Testis (tissue), 2 donors: Measurements from ENCODE around the gene ZFR.

Source experiments
- POLR2A ChIP-seq: fragments of 450-650 bp; IDR thresholded peaks from one replicate; pipeline ENCODE4 v1.6.1; 2017; ENCODE audit warnings: antibody characterized with exemption, mild to moderate bottlenecking, moderate library complexity
- TF ChIP-seq, protein P1 (sequence below), 3 experiments: fragments of 450-650 bp in 2 of 3; fragments of 200-600 bp in 1 of 3; sonication (generic) in 1 of 3; IDR thresholded peaks; one replicate each; pipeline ENCODE4 v1.5.1; 2016 to 2019; ENCODE audit warnings: antibody characterized with exemption in 3 of 3, mild to moderate bottlenecking in 2 of 3, moderate library complexity in 1 of 3

DNA sequence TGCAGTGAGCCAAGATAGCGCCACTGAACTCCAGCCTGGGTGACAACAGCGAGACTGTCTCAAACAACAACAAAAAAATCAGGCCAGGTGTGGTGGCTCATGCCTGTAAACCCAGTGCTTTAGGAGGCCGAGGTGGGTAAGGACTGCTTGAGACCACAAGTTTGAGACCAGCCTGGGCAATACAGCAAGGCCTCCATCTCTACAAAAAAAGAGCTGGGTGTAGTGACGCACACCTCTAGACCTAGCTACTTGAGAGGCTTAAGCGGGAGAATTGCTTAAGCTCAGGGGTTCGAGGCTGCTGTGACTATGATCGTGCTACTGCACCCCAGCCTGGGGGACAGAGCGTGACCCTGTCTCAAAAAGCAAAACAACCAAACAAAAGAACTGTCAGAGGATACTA lies 91.9 kb downstream of the ZFR start:
- TF ChIP-seq, protein P1, sequence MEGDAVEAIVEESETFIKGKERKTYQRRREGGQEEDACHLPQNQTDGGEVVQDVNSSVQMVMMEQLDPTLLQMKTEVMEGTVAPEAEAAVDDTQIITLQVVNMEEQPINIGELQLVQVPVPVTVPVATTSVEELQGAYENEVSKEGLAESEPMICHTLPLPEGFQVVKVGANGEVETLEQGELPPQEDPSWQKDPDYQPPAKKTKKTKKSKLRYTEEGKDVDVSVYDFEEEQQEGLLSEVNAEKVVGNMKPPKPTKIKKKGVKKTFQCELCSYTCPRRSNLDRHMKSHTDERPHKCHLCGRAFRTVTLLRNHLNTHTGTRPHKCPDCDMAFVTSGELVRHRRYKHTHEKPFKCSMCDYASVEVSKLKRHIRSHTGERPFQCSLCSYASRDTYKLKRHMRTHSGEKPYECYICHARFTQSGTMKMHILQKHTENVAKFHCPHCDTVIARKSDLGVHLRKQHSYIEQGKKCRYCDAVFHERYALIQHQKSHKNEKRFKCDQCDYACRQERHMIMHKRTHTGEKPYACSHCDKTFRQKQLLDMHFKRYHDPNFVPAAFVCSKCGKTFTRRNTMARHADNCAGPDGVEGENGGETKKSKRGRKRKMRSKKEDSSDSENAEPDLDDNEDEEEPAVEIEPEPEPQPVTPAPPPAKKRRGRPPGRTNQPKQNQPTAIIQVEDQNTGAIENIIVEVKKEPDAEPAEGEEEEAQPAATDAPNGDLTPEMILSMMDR (IDR thresholded peaks at IDR 0.05), result no peak
- no peak for TF ChIP-seq POLR2A
